ENCODE results near the gene HIVEP3.

GRCh38 chr1:41913014-41913413, 5.7 kb downstream of the HIVEP3 start:
- TF ChIP-seq CTCF (IDR thresholded peaks at IDR 0.05) (no peak), TCF7L2 (IDR thresholded peaks at IDR 0.05; ENCODE audit: low read depth, low read length) (no peak), REST (IDR thresholded peaks at IDR 0.05; ENCODE audit: insufficient read depth in 1 of 2, low read depth in 2 of 2, low read length in 1 of 2) (no peak), POLR2AphosphoS5 (IDR thresholded peaks at IDR 0.05; ENCODE audit: low read depth, low read length) (no peak), SIN3A (IDR thresholded peaks at IDR 0.05; ENCODE audit: borderline replicate concordance, insufficient read depth, low read depth, low read length) (no peak)

Measured in Panc1 (cell line).